Natural killer cell (primary cell): ENCODE results near the gene ENPP3. TPM values are rescaled to one million over a fixed set of nuclear protein-coding genes. Genes with fewer than 3 reads are reported as not detected.

Experiments used
- ATAC-seq, 3 donors: fragments of 150-1000 bp in 2 of 3; fragments of 200-7000 bp in 1 of 3; cut with Tn5 transposase; 1 replicate in 1 of 3; 2 replicates in 2 of 3; pipeline ENCODE4 v1.10.0; 2021; ENCODE audit warnings: mild to moderate bottlenecking in 2 of 3, moderate library complexity in 2 of 3
- DNase-seq, 2 donors: peaks; one replicate each; pipeline versions ENCODE4 v3.0.0 to v3.0.0-alpha.2; 2013 to 2021; ENCODE audit warnings: mixed read lengths in 1 of 2
- H3K27ac ChIP-seq: one replicate; pipeline ENCODE4 v1.5.1; 2013; ENCODE audit warnings: mild to moderate bottlenecking, low read length
- H3K27me3 ChIP-seq: one replicate; pipeline ENCODE4 v1.6.1; 2013; ENCODE audit warnings: low read length; ENCODE audit not compliant: control insufficient read depth, insufficient read depth
- H3K36me3 ChIP-seq: one replicate; pipeline ENCODE4 v1.6.1; 2013; ENCODE audit warnings: low read length; ENCODE audit not compliant: control insufficient read depth, insufficient read depth
- H3K4me1 ChIP-seq: one replicate; pipeline ENCODE4 v1.6.1; 2013; ENCODE audit warnings: low read length; ENCODE audit not compliant: control insufficient read depth, insufficient read depth
- H3K4me3 ChIP-seq: one replicate; pipeline ENCODE4 v1.5.1; 2013; ENCODE audit warnings: low read length
- H3K9me3 ChIP-seq: one replicate; pipeline ENCODE4 v1.6.1; 2013; ENCODE audit warnings: low read length; ENCODE audit not compliant: control insufficient read depth, insufficient read depth
- H3K27ac Mint-ChIP-seq, 2 donors: one replicate each; pipeline ENCODE4 v1.8.0; 2022; ENCODE audit warnings: mild to moderate bottlenecking in 2 of 2, mixed read lengths in 2 of 2, moderate library complexity in 1 of 2
- H3K27me3 Mint-ChIP-seq, 2 donors: one replicate each; pipeline ENCODE4 v1.8.0; 2022; ENCODE audit warnings: low read depth in 2 of 2, mixed read lengths in 2 of 2
- H3K36me3 Mint-ChIP-seq: one replicate; pipeline ENCODE4 v1.8.0; 2022; ENCODE audit warnings: mixed read lengths
- H3K4me1 Mint-ChIP-seq, 2 donors: one replicate each; pipeline ENCODE4 v1.8.0; 2022; ENCODE audit warnings: mixed read lengths in 2 of 2
- H3K4me3 Mint-ChIP-seq: one replicate; pipeline ENCODE4 v1.8.0; 2022; ENCODE audit warnings: mild to moderate bottlenecking, moderate library complexity, mixed read lengths
- H3K9me3 Mint-ChIP-seq, 2 donors: one replicate each; pipeline ENCODE4 v1.8.0; 2022; ENCODE audit warnings: mixed read lengths in 2 of 2
- CTCF ChIP-seq: fragments of 200-600 bp; IDR thresholded peaks from one replicate; pipeline ENCODE4 v1.8.0; 2022; ENCODE audit warnings: antibody characterized with exemption
- WGBS: methylation state at CpG from one replicate; pipeline ENCODE4 v1.1.7; 2013; ENCODE audit warnings: missing lambda C conversion rate; ENCODE audit not compliant: insufficient coverage; 5-methylcytosine and 5-hydroxymethylcytosine counted together
- intact Hi-C: fragments of 100-400 bp; cut with micrococcal nuclease; formaldehyde crosslinking; loops from one replicate; pipeline ENCODE4 v1.14.2; 2022
- total RNA-seq, 4 donors: library from RNA; stranded (reverse); fragments of 120-200 nt in 1 of 4; gene quantifications; one replicate each; pipeline versions ENCODE4 v1.2.3 to v1.2.4, GENCODE V29; 2013 to 2022

The ENPP3 gene
- total RNA-seq, 3 donors from 2014 or later (not counting 1 experiment from before 2014, with no cell fraction given): 0.33 to 32.4 (median 1.8) TPM

DNA sequence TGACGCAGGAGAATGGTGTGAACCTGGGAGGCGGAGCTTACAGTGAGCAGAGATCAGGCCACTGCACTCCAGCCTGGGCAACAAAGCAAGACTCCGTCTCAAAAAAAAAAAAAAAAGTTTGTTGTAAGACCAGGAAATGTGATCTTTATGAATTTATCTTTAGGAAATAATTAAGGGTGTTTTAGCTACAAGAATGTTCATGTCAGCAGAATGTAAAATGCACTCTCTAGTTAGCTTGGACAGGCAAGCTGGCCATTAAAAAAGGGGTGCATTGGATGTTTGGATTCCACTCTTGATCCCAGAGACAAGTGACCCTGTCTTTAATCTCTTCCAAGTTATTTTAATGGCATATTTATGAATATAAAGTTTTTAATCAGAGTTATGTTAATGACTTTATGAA is 19.6 kb downstream of the ENPP3 start:
- Histone ChIP-seq H3K27ac (no peak overlapping the region), H3K9me3 (no peaks in the 10 kb centered on the region), H3K4me3 (no peak overlapping the region), H3K4me1 (peaks cover 3% of the 10 kb centered on the region), H3K36me3 (no peaks in the 10 kb centered on the region), H3K27me3 (no peaks in the 10 kb centered on the region)
- ATAC-seq: no peak
- Mint-ChIP-seq H3K4me1 (no peaks in the 10 kb centered on the region), H3K27me3 (no peaks in the 10 kb centered on the region), H3K9me3 (no peaks in the 10 kb centered on the region), H3K27ac (no peak overlapping the region), H3K4me3 (no peak overlapping the region), H3K36me3 (no peaks in the 10 kb centered on the region)
- intact Hi-C loops: no loop called here
- no peak for DNase-seq
- 91% methylated on average over 3 of the region's 3 CpGs for WGBS
- no peak for TF ChIP-seq CTCF

DNA sequence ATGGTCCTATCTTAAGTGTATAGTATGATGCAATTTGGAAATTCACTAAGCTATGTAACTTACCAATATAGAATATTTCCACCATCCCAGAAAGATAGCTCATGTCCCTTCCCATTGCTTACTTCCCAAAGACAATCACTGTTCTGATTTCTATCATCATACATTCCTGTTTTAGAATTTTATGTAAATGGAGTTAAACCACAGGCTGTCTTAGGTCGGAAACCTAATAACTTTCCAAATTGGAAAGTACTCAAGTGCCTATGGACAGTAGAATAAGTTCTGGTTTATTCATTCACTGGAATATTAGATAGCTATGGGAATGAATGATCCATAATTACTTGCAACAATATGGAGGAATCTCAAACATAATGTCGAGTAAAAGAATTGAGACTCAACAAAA is 20.1 kb downstream of the ENPP3 start:
- 100% methylated on average over 1 of the region's 2 CpGs for WGBS
- Mint-ChIP-seq H3K4me1 (no peaks in the 10 kb centered on the region), H3K27ac (no peak overlapping the region), H3K27me3 (no peaks in the 10 kb centered on the region), H3K9me3 (no peaks in the 10 kb centered on the region), H3K36me3 (no peaks in the 10 kb centered on the region), H3K4me3 (no peak overlapping the region)
- Histone ChIP-seq H3K4me1 (peaks cover 3% of the 10 kb centered on the region), H3K27me3 (no peaks in the 10 kb centered on the region), H3K4me3 (no peak overlapping the region), H3K36me3 (no peaks in the 10 kb centered on the region), H3K27ac (no peak overlapping the region), H3K9me3 (no peaks in the 10 kb centered on the region)
- no peak for TF ChIP-seq CTCF
- intact Hi-C loops: no loop called here
- ATAC-seq (no peak), DNase-seq (no peak)

DNA sequence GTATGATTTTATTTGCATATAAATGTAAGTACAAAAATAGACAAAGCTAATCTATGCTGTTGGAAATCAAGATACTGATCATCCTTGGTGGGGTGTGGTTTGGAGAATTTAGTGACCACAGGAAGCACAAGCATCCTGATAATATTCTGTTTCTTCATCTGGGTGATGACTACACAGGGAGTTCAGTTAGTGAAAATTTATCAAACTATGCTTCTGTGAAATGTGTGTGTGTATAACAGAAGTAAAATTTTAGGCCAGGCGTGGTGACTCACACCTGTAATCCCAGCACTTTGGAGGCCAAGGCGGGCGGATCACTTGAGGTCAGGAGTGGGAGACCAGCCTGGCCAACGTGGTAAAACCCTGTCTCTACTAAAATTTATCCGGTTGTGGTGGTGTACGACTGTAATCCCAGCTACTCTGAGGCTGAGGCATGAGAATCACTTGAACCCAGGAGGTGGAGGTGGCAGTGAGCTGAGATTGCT is 20.6 kb downstream of the ENPP3 start:
- H3K27me3 Mint-ChIP-seq: no peaks in the 10 kb centered on the region
- Histone ChIP-seq H3K36me3 (no peaks in the 10 kb centered on the region), H3K27ac (no peak overlapping the region), H3K27me3 (no peaks in the 10 kb centered on the region), H3K9me3 (no peaks in the 10 kb centered on the region), H3K4me1 (peaks cover 3% of the 10 kb centered on the region), H3K4me3 (no peak overlapping the region)
- DNase-seq (no peak), ATAC-seq (peak in 1 of 3 donors; percentile 71)
- H3K27ac Mint-ChIP-seq: no peak overlapping the region
- no peaks in the 10 kb centered on the region for H3K4me1 Mint-ChIP-seq
- H3K4me3 Mint-ChIP-seq: no peak overlapping the region
- H3K36me3 Mint-ChIP-seq: no peaks in the 10 kb centered on the region
- TF ChIP-seq CTCF: no peak
- no peaks in the 10 kb centered on the region for H3K9me3 Mint-ChIP-seq
- 68% methylated on average over 6 of the region's 6 CpGs for WGBS
- intact Hi-C loops: no loop called here

DNA sequence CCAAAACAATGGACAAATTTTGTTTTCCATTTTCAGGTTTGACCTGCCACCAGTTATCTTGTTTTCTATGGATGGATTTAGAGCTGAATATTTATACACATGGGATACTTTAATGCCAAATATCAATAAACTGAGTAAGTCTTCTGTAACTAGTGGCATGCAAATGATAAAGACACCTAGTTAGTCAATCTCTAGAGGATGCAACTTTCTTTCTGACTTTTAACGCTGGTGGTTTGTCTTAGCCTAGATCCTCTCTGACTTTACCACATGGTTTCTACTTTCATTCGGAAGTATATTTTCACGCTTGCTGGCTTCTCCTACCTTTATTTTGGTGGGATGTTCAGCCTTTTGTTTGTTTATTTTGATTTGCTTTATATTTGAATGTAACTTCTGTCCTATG is 21.2 kb downstream of the ENPP3 start:
- no peak for DNase-seq
- Histone ChIP-seq H3K36me3 (no peaks in the 10 kb centered on the region), H3K4me3 (no peak overlapping the region), H3K9me3 (no peaks in the 10 kb centered on the region), H3K4me1 (peaks cover 3% of the 10 kb centered on the region), H3K27me3 (no peaks in the 10 kb centered on the region), H3K27ac (no peak overlapping the region)
- no peaks in the 10 kb centered on the region for H3K4me1 Mint-ChIP-seq
- H3K27ac Mint-ChIP-seq: no peak overlapping the region
- intact Hi-C loops: no loop called here
- TF ChIP-seq CTCF: no peak
- no peaks in the 10 kb centered on the region for H3K9me3 Mint-ChIP-seq
- no peaks in the 10 kb centered on the region for H3K27me3 Mint-ChIP-seq
- H3K4me3 Mint-ChIP-seq: no peak overlapping the region
- no peaks in the 10 kb centered on the region for H3K36me3 Mint-ChIP-seq
- no peak for ATAC-seq
- WGBS: 94% methylated on average over 3 of the region's 3 CpGs
